ENCODE results near the gene UBE2D4.
"Not testable (repeated sequence)": the region's sequence is repeated elsewhere in the genome, so short reads cannot be mapped to it uniquely, and the experiment has no call there.

UBE2D4 gene

GRCh38 chr7:43931346-43931745 is 5.1 kb downstream of the UBE2D4 start:
- Mint-ChIP-seq H3K4me3 (no peak overlapping the region), H3K27me3 (no peaks in the 10 kb centered on the region), H3K36me3 (ENCODE audit: low read depth) (peaks cover 6% of the 10 kb centered on the region), H3K4me1 (ENCODE audit: low read depth) (peaks cover 20% of the 10 kb centered on the region), H3K27ac (no peak overlapping the region), H3K9me3 (no peaks in the 10 kb centered on the region)
- intact Hi-C loops (cut with micrococcal nuclease) = no loop called here

GRCh38 chr7:43933902-43934560 is 7.8 kb downstream of the UBE2D4 start:
- H3K4me1 Mint-ChIP-seq (ENCODE audit: low read depth) = peaks cover 5% of the 10 kb centered on the region
- no peak overlapping the region for H3K4me3 Mint-ChIP-seq
- no peaks in the 10 kb centered on the region for H3K9me3 Mint-ChIP-seq
- no peaks in the 10 kb centered on the region for H3K36me3 Mint-ChIP-seq (ENCODE audit: low read depth)
- no peaks in the 10 kb centered on the region for H3K27me3 Mint-ChIP-seq
- intact Hi-C loops (cut with micrococcal nuclease) = no loop called here
- H3K27ac Mint-ChIP-seq = no peak overlapping the region

GRCh38 chr7:43937444-43937843 is 11.2 kb downstream of the UBE2D4 start:
- intact Hi-C loops (cut with micrococcal nuclease) = no loop called here
- Mint-ChIP-seq H3K4me1 (ENCODE audit: low read depth) (no peaks in the 10 kb centered on the region), H3K36me3 (ENCODE audit: low read depth) (no peaks in the 10 kb centered on the region), H3K9me3 (no peaks in the 10 kb centered on the region), H3K27ac (no peak overlapping the region), H3K4me3 (no peak overlapping the region), H3K27me3 (no peaks in the 10 kb centered on the region)

- Mint-ChIP-seq H3K4me1 (ENCODE audit: low read depth) (no peaks in the 10 kb centered on the region), H3K27me3 (no peaks in the 10 kb centered on the region), H3K27ac (no peak overlapping the region), H3K4me3 (no peak overlapping the region), H3K9me3 (no peaks in the 10 kb centered on the region), H3K36me3 (ENCODE audit: low read depth) (peaks cover 6% of the 10 kb centered on the region)
- intact Hi-C loops (cut with micrococcal nuclease) = no loop called here
Observed at GRCh38 chr7:43938892-43939482, 12.8 kb downstream of the UBE2D4 start.

- Mint-ChIP-seq H3K4me1 (ENCODE audit: low read depth) (no peaks in the 10 kb centered on the region), H3K27ac (no peak overlapping the region), H3K9me3 (no peaks in the 10 kb centered on the region), H3K4me3 (no peak overlapping the region), H3K27me3 (no peaks in the 10 kb centered on the region), H3K36me3 (ENCODE audit: low read depth) (peaks cover 10% of the 10 kb centered on the region)
- intact Hi-C loops (cut with micrococcal nuclease) = no loop called here
Observed at GRCh38 chr7:43942250-43942649, 16.0 kb downstream of the UBE2D4 start.

GRCh38 chr7:43942997-43943396 is 16.8 kb downstream of the UBE2D4 start:
- Mint-ChIP-seq H3K27ac (no peak overlapping the region), H3K27me3 (no peaks in the 10 kb centered on the region), H3K4me3 (no peak overlapping the region), H3K4me1 (ENCODE audit: low read depth) (no peaks in the 10 kb centered on the region), H3K36me3 (ENCODE audit: low read depth) (peaks cover 18% of the 10 kb centered on the region), H3K9me3 (no peaks in the 10 kb centered on the region)
- intact Hi-C loops (cut with micrococcal nuclease) = no loop called here

GRCh38 chr7:43943417-43944187 is 17.4 kb downstream of the UBE2D4 start:
- no peak overlapping the region for H3K27ac Mint-ChIP-seq
- H3K9me3 Mint-ChIP-seq = no peaks in the 10 kb centered on the region
- no peaks in the 10 kb centered on the region for H3K4me1 Mint-ChIP-seq (ENCODE audit: low read depth)
- H3K36me3 Mint-ChIP-seq (ENCODE audit: low read depth) = peaks cover 24% of the 10 kb centered on the region
- intact Hi-C loops (cut with micrococcal nuclease) = no loop called here
- H3K27me3 Mint-ChIP-seq = no peaks in the 10 kb centered on the region
- H3K4me3 Mint-ChIP-seq = no peak overlapping the region

GRCh38 chr7:43944286-43944685 is 18.1 kb downstream of the UBE2D4 start:
- intact Hi-C loops (cut with micrococcal nuclease) = no loop called here
- no peaks in the 10 kb centered on the region for H3K4me1 Mint-ChIP-seq (ENCODE audit: low read depth)

GRCh38 chr7:43952028-43952427 is 25.8 kb downstream of the UBE2D4 start:
- H3K36me3 Mint-ChIP-seq (ENCODE audit: low read depth) = peaks cover 82% of the 10 kb centered on the region
- H3K27me3 Mint-ChIP-seq = no peaks in the 10 kb centered on the region
- H3K4me3 Mint-ChIP-seq = no peak overlapping the region
- intact Hi-C loops (cut with micrococcal nuclease) = no loop called here
- no peak overlapping the region for H3K27ac Mint-ChIP-seq
- H3K9me3 Mint-ChIP-seq = no peaks in the 10 kb centered on the region
- no peaks in the 10 kb centered on the region for H3K4me1 Mint-ChIP-seq (ENCODE audit: low read depth)

More at GRCh38 chr7:43944286-43944685, 18.1 kb downstream of the UBE2D4 start:
- H3K9me3 Mint-ChIP-seq = no peaks in the 10 kb centered on the region
- H3K36me3 Mint-ChIP-seq (ENCODE audit: low read depth) = peaks cover 31% of the 10 kb centered on the region
- no peak overlapping the region for H3K27ac Mint-ChIP-seq
- H3K4me3 Mint-ChIP-seq = no peak overlapping the region
- H3K27me3 Mint-ChIP-seq = no peaks in the 10 kb centered on the region

GRCh38 chr7:43953071-43953470 is 26.8 kb downstream of the UBE2D4 start:
- Mint-ChIP-seq H3K4me1 (ENCODE audit: low read depth) (no peaks in the 10 kb centered on the region), H3K4me3 (no peak overlapping the region), H3K36me3 (ENCODE audit: low read depth) (peaks cover 74% of the 10 kb centered on the region), H3K27me3 (no peaks in the 10 kb centered on the region), H3K27ac (no peak overlapping the region), H3K9me3 (no peaks in the 10 kb centered on the region)
- intact Hi-C loops (cut with micrococcal nuclease) = no loop called here

- H3K27me3 Mint-ChIP-seq = no peaks in the 10 kb centered on the region
- no peak overlapping the region for H3K27ac Mint-ChIP-seq
- no peaks in the 10 kb centered on the region for H3K4me1 Mint-ChIP-seq (ENCODE audit: low read depth)
- H3K9me3 Mint-ChIP-seq = no peaks in the 10 kb centered on the region
- H3K4me3 Mint-ChIP-seq = no peak overlapping the region
- H3K36me3 Mint-ChIP-seq (ENCODE audit: low read depth) = peaks cover 62% of the 10 kb centered on the region
- intact Hi-C loops (cut with micrococcal nuclease) = no loop called here
Observed at GRCh38 chr7:43954524-43955228, 28.4 kb downstream of the UBE2D4 start.

- no peaks in the 10 kb centered on the region for H3K9me3 Mint-ChIP-seq
- no peak overlapping the region for H3K27ac Mint-ChIP-seq
- no peaks in the 10 kb centered on the region for H3K27me3 Mint-ChIP-seq
- no peak overlapping the region for H3K4me3 Mint-ChIP-seq
- H3K36me3 Mint-ChIP-seq (ENCODE audit: low read depth) = peaks cover 55% of the 10 kb centered on the region
- intact Hi-C loops (cut with micrococcal nuclease) = no loop called here
- no peaks in the 10 kb centered on the region for H3K4me1 Mint-ChIP-seq (ENCODE audit: low read depth)
Observed at GRCh38 chr7:43956027-43956426, 29.8 kb downstream of the UBE2D4 start.

GRCh38 chr7:43960933-43961332 is 34.7 kb downstream of the UBE2D4 start:
- Mint-ChIP-seq H3K4me1 (ENCODE audit: low read depth) (peaks cover 5% of the 10 kb centered on the region), H3K27me3 (no peaks in the 10 kb centered on the region), H3K9me3 (no peaks in the 10 kb centered on the region), H3K36me3 (ENCODE audit: low read depth) (peaks cover 19% of the 10 kb centered on the region), H3K27ac (no peak overlapping the region), H3K4me3 (no peak overlapping the region)
- intact Hi-C loops (cut with micrococcal nuclease) = no loop called here

- H3K27me3 Mint-ChIP-seq; H3K27ac Mint-ChIP-seq; H3K36me3 Mint-ChIP-seq (ENCODE audit: low read depth); intact Hi-C loops (cut with micrococcal nuclease); H3K4me1 Mint-ChIP-seq (ENCODE audit: low read depth); H3K4me3 Mint-ChIP-seq; H3K9me3 Mint-ChIP-seq: not testable (repeated sequence)
Observed at GRCh38 chr7:43966392-43966791, 40.2 kb downstream of the UBE2D4 start.
